GM10266 (cell line): ENCODE data around the gene IPCEF1.
"Not testable (repeated sequence)": the region's sequence is repeated elsewhere in the genome, so short reads cannot be mapped to it uniquely, and the experiment has no call there.

ENCODE experiments used
- DNase-seq: peaks from one replicate; pipeline ENCODE4 v3.0.0; 2012; ENCODE audit errors: extremely low spot score
- TF ChIP-seq, protein P1 (sequence below): IDR thresholded peaks from 2 replicates; pipeline ENCODE4 v1.5.1; 2012; ENCODE audit warnings: mild to moderate bottlenecking, low read depth; ENCODE audit not compliant: control insufficient read depth, insufficient read depth; ENCODE audit errors: missing control alignments

The IPCEF1 gene

DNA sequence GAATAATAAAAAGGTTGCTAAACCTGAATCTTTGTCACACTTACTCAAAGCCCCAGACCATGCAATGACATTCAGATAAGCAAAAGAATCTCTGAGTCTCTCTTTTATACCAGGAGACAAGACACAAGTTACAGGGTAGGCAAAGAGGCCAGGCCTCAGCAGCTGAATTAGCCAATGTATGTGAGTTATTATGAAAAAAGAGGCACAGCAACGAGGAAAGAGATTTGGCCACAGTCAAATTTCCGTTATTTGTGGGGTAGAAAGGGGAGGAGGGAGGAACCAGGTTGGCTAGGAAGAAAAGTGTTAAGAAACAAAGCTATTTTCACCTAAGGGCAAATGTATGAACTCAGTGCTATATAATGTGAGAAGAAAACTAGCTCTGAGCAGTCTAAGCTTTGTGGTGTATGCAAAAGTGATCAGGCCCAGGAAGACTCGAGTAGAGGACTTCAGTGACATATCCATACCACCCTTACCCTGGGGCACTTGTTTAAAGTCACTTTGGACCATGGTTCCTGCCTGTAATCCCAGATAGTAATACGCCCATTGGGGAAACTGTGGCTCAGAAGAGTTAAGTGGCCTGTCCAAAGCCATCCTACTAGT lies 19.1 kb downstream of the IPCEF1 start:
- no peak for DNase-seq

DNA sequence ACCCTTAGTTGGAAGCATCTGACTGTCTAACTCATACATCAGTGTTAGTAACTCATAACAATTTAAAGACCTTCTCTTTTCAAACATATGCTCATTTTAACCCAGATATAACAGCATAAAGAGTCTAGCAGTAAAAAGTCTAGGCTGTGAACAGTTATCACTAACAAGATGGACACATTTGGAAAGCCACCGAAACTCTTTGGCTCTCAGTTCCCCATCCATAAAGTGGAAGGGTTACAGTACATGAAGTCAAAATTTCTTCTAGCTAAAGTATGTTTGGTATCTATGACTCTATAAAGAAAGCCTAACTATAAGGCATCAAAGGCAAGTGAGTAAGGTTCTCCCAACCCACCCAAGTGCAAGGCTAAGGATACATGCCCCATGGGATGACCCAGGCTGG lies 22.5 kb downstream of the IPCEF1 start:
- not testable (repeated sequence) for DNase-seq

More for the DNA sequence above, 19.1 kb downstream of the IPCEF1 start:
- TF ChIP-seq, protein P1, sequence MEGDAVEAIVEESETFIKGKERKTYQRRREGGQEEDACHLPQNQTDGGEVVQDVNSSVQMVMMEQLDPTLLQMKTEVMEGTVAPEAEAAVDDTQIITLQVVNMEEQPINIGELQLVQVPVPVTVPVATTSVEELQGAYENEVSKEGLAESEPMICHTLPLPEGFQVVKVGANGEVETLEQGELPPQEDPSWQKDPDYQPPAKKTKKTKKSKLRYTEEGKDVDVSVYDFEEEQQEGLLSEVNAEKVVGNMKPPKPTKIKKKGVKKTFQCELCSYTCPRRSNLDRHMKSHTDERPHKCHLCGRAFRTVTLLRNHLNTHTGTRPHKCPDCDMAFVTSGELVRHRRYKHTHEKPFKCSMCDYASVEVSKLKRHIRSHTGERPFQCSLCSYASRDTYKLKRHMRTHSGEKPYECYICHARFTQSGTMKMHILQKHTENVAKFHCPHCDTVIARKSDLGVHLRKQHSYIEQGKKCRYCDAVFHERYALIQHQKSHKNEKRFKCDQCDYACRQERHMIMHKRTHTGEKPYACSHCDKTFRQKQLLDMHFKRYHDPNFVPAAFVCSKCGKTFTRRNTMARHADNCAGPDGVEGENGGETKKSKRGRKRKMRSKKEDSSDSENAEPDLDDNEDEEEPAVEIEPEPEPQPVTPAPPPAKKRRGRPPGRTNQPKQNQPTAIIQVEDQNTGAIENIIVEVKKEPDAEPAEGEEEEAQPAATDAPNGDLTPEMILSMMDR = no peak

DNA sequence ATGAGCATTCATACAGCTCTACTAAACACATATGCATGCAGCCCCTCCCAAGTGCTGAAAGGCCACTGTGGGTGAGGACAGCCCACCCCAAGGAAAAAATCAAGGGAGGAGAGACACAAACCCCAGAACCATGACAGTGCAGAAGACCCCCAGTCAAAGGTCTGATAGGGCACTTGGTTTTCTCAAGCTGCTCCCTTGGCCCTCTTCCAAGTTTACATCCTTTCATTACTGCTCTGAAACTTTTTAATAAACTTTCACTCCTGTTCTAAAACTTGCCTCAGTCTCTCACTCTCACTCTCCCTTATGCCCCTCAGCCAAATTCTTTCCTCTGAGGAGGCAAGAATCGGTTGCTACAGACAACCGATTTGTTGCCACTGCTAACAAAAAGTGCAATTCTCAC lies 24.9 kb downstream of the IPCEF1 start:
- TF ChIP-seq, protein P1 = no peak
- DNase-seq = no peak

DNA sequence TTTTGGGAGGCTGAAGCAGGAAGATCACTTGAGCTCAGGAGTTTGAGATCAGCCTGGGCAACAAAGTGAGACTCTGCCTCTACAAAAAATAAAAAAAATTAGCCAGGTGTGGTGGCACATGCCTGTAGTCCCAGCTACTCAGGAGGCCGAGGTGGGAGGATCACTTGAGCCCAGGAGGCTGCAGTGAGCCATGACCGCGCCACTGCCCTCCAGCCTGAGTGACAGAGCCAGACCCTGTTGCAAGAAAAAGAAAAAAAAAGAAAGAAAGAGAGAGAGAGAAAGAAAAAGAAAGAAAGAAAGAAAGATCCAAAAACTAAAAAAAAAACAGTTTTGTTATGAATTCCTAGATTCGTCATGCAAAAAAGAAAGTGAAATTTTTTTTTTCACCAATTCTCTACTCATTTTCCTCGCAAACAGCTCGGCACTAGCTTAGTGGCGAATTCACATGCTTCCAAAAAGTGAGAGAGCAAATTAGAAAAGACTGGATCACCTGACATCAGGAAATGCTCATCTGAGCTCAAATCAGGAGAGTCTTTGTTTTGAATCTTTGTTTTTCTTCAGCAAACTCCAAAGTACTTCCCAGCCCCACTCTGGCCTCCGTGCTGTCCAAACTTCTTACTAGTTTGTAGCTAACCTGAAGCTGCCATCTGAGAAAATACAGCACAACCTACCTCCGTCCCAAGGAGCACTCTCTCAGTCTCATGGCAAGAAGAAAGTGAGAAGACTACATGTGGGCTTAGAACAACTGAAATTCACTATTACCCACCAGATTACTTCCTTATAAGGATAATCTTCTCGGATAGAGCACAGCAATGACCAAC lies 27.0 kb downstream of the IPCEF1 start:
- no peak for DNase-seq
- TF ChIP-seq, protein P1 = no peak

DNA sequence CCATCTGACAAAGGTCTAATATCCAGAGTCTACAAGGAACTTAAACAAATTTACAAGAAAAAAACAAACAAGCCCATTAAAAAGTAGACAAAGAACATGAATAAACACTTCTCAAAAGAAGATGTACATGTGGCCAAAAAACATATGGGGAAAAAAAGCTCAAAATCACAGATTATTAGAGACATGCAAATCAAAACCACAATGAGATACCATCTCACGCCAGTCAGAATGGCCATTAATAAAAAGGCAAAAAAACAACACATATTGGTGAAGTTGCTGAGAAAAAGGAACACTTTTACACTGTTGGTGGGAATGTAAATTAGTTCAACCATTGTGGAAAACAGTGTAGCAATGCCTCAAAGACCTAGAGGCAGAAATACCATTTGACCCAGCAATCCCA lies 29.3 kb downstream of the IPCEF1 start:
- not testable (repeated sequence) for DNase-seq

DNA sequence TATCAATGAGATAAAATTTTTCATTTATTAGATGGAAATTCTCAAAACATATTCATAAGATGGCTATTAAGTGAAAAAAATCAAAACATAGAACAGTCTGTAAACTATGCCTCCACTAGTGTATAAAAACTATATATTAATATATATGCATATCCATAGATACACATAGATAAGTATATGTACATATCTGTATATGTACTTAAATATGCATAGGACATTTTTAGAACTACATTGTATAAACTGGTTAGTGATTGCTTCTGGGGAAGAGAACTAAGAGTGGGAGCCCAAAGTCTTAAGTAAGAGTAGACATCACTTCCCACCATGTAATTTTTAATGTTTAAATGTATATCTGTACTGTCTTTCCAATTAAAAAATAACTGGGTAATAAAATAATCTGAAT lies 31.5 kb downstream of the IPCEF1 start:
- TF ChIP-seq, protein P1 = no peak
- DNase-seq = no peak

DNA sequence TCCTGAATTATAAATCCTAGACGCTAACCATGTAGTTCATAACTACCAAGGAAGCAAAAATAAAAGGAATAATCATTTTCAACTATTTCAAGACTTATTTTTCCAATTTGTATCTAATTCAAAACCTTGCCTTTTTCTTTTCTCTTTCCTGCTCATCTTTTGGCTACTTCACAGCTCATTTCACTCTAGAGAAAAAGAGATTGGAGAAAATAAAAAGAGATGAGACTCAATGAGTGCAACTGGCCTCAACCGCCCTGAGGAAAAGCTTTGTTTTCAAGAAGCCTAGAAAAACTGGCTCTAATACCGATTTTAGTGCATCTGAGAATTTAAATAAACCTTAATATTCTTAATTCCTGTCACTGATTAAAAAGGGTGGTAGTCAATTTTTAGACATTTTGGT lies 36.4 kb downstream of the IPCEF1 start:
- no peak for DNase-seq
- TF ChIP-seq, protein P1 = no peak

DNA sequence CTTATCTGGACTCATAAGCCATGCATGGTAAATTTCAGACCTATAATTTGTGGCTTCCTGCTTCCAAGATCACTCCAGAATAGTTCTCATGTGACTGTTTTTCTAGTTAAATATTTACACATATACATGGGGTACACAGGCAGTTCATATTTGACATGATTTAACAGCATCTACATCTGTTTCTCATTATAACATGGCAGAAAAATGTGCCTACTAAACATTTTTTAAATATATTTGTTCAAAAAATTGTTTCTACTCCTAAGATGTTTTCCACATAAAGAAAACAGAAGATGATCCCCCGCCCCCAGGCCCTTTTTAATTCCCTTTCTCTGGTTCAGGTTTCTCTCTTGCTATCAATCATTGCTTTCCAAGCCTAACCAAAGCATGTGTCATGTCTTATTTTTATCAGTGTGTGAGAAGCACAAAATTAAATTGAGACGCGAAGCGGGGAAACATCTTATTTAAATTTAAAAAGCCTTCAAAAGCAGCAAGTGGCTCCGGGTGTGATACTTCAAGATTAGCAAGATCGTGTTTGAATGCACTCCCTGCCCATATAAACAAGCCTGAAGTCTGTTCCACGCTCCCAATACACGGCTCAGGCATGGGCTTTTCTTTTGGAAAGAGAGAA lies 37.3 kb downstream of the IPCEF1 start:
- no peak for DNase-seq
- TF ChIP-seq, protein P1 = no peak
